Measurements from ENCODE around the gene RUVBL1. TPM values are rescaled to one million over a fixed set of nuclear protein-coding genes. Genes with fewer than 3 reads are reported as not detected.

RUVBL1 gene
- polyA plus RNA-seq, 3 donors: 68.2 to 74.2 (median 69.3) TPM

GRCh38 chr3:128036119-128036518 lies 87.5 kb downstream of the RUVBL1 start:
- DNase-seq (ENCODE audit: low read depth in 3 of 3, low spot score in 2 of 3): no peak

- DNase-seq (ENCODE audit: low read depth in 3 of 3, low spot score in 2 of 3): no peak
Measured at GRCh38 chr3:128033102-128033501, 90.5 kb downstream of the RUVBL1 start.

Other genes starting within 250 kb of the RUVBL1 start
- 1 to 10 TPM in 2 of 3 donors, under 1 TPM in 1; 0.91 to 1.9 (median 1.7) TPM for gene KBTBD12, start 208.6 kb downstream of the RUVBL1 start, polyA plus RNA-seq (ENCODE audit: insufficient read length in 3 of 3)
- gene SEC61A1, start 71.4 kb downstream of the RUVBL1 start, polyA plus RNA-seq (ENCODE audit: insufficient read length in 3 of 3): 100 to 1,000 TPM; 169 to 176 (median 173) TPM
- gene EEFSEC, start 29.7 kb upstream of the RUVBL1 start, polyA plus RNA-seq (ENCODE audit: insufficient read length in 3 of 3): 10 to 100 TPM; 20.6 to 24.8 (median 21.9) TPM

All from right renal cortex interstitium (tissue), 3 donors.